Skin epidermis (tissue), 12 donors: ENCODE data around the gene CMIP.
A peak's percentile ranks its signal among the peaks of the same experiment; 100 is the strongest.

Experiments used
- H3K27ac ChIP-seq, 21 experiments: fragments of 200-600 bp; sonication (generic) in 11 of 21; one replicate each; pipeline ENCODE4 v1.5.0; 2020; ENCODE audit warnings: mild to moderate bottlenecking in 3 of 21, inconsistent platforms in 2 of 21, moderate library complexity in 2 of 21
- H3K4me3 ChIP-seq, 7 experiments: fragments of 200-600 bp; sonication (generic) in 2 of 7; one replicate each; pipeline ENCODE4 v1.5.0; 2020; ENCODE audit warnings: inconsistent platforms in 2 of 7, mild to moderate bottlenecking in 2 of 7, moderate library complexity in 1 of 7

The CMIP gene

GRCh38 chr16:81445143-81445961, 744 bp downstream of the CMIP start:
- H3K4me3 ChIP-seq: peak overlapping the region; percentile 59 to 94 (median 84)
- peak overlapping the region; percentile 76 to 98 (median 93) for H3K27ac ChIP-seq

GRCh38 chr16:81445966-81446906, 1.6 kb downstream of the CMIP start:
- Histone ChIP-seq H3K27ac (peak overlapping the region; percentile 76 to 98 (median 93)), H3K4me3 (peak overlapping the region; percentile 59 to 94 (median 84))

- H3K4me3 ChIP-seq: peak overlapping the region; percentile 59 to 94 (median 84)
- H3K27ac ChIP-seq: peak overlapping the region; percentile 10 to 98 (median 93)
These were observed 2.3 kb downstream of the CMIP start for GRCh38 chr16:81446907-81447268.

- Histone ChIP-seq H3K27ac (peak overlapping the region; percentile 10 to 98 (median 93)), H3K4me3 (peak overlapping the region; percentile 59 to 94 (median 84))
These were observed 2.9 kb downstream of the CMIP start for GRCh38 chr16:81447383-81448101.

GRCh38 chr16:81448154-81449131, 3.8 kb downstream of the CMIP start:
- Histone ChIP-seq H3K27ac (peak overlapping the region in 20 of 21 experiments; percentile 49 to 98 (median 93)), H3K4me3 (peak overlapping the region in 5 of 7 experiments; percentile 20 to 94 (median 76))

GRCh38 chr16:81449241-81449640, 4.6 kb downstream of the CMIP start:
- no peak overlapping the region for H3K4me3 ChIP-seq
- peak overlapping the region in 6 of 21 experiments; percentile 2 to 95 (median 58) for H3K27ac ChIP-seq

GRCh38 chr16:81449899-81450608, 5.4 kb downstream of the CMIP start:
- Histone ChIP-seq H3K4me3 (no peak overlapping the region), H3K27ac (no peak overlapping the region)

- peak overlapping the region in 3 of 21 experiments; percentile 15 to 18 (median 17) for H3K27ac ChIP-seq
- no peak overlapping the region for H3K4me3 ChIP-seq
These were observed 6.3 kb downstream of the CMIP start for GRCh38 chr16:81450783-81451491.

- Histone ChIP-seq H3K27ac (peak overlapping the region in 7 of 21 experiments; percentile 0 to 31 (median 18)), H3K4me3 (no peak overlapping the region)
These were observed 7.4 kb downstream of the CMIP start for GRCh38 chr16:81451753-81452680.

GRCh38 chr16:81453091-81453728, 8.6 kb downstream of the CMIP start:
- Histone ChIP-seq H3K27ac (no peak overlapping the region), H3K4me3 (no peak overlapping the region)

GRCh38 chr16:81454044-81454443, 9.4 kb downstream of the CMIP start:
- H3K27ac ChIP-seq: no peak overlapping the region
- no peak overlapping the region for H3K4me3 ChIP-seq

GRCh38 chr16:81455006-81455405, 10.4 kb downstream of the CMIP start:
- no peak overlapping the region for H3K27ac ChIP-seq
- no peak overlapping the region for H3K4me3 ChIP-seq

GRCh38 chr16:81455720-81456494, 11.3 kb downstream of the CMIP start:
- H3K27ac ChIP-seq: no peak overlapping the region
- H3K4me3 ChIP-seq: no peak overlapping the region

- H3K27ac ChIP-seq: peak overlapping the region in 1 of 21 experiments; percentile 2
These were observed 12.1 kb downstream of the CMIP start for GRCh38 chr16:81456523-81457325.

More at GRCh38 chr16:81456523-81457325, 12.1 kb downstream of the CMIP start:
- no peak overlapping the region for H3K4me3 ChIP-seq
